GM10847 (cell line): ENCODE data around the gene PRAC1.

ENCODE experiments used
- POLR2A ChIP-seq: IDR thresholded peaks from 2 replicates; pipeline ENCODE4 v1.6.1; 2011; ENCODE audit not compliant: insufficient read length; ENCODE audit errors: extremely low read depth

Gene PRAC1

GRCh38 chr17:48722201-48722907, at the start of gene PRAC1:
Gene PRAC1, minus strand, starts transcription at chr17:48722518. Its CDS starts 126 bp downstream, at chr17:48722392.
- TF ChIP-seq POLR2A, result no peak

DNA sequence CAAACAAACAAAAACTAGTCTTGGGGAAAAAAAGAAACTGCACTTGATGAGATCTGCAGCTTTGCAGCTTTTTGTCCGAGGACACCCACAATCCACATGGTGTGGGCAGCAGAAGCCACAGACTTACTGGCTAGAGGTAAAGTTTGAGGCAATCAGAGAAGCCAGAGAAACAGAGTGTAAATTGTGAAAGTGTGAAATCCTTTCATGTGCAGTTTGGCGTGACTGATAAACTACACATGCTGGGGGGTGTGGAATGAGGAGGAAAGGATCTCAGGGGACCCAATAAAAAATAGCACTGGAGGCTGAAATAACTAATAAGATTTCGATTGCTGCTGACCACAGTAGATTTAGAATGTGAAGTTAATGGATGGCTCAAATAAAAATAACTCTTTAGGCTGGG, 48.6 kb upstream of the PRAC1 start:
- TF ChIP-seq POLR2A, result no peak

DNA sequence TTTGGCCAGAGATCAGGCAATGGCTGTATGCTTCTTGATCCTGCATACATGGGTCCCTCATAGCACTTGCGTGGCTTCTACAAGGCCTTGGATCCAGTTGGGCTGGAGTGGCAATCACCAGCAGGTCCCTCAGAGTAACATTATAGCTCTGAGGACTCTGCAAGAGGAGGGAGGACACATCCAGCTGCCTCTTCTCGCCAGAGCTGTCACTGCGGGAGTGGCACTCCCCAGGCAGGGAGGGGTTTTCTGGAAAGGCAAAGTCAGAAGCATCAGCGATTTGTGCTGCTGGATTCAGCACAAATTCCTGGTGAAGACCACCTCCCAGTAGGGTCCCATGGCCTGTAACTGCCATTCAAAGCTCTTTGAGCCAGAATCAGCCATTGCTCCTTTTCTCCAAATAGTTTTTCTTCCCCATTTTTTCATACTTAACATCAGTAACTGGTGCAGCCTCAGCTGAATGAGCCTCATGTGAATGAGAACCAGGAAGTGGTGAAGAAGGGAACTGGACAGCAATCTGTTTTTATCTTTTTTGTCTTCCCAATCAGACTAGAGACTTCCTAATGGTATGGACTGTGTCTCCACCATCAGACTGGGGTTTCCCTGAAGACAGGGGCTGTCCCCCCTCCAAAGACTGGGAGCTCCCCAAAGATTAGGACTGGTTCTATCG, 46.8 kb upstream of the PRAC1 start:
- TF ChIP-seq POLR2A, result no peak

DNA sequence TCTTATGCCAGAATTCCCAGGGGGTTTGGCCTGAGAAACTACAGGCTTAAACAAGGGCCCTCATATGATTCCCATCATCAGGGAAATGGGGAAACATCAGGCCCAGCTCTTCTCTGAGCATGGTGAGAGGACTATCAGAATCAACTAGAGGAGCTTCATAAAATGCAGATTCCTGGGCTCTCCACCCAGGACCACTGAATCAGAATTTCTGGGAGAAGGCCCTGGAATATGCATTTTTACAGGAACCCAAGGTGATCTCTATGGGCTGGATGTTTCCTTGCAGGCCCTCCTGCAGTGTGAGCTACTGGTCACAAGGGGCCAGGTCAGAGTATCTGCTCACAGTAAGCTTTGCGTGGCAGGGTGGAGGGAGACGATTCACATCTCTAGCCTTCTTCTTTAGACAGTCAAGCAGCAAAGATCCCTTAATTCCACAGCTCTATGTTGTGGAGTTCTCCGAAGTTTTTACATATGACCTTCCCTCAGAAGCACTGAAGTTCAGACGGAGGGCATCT, 45.0 kb upstream of the PRAC1 start:
- TF ChIP-seq POLR2A, result no peak

- no peak for TF ChIP-seq POLR2A
Observed at GRCh38 chr17:48761114-48761513, 38.8 kb upstream of the PRAC1 start.

DNA sequence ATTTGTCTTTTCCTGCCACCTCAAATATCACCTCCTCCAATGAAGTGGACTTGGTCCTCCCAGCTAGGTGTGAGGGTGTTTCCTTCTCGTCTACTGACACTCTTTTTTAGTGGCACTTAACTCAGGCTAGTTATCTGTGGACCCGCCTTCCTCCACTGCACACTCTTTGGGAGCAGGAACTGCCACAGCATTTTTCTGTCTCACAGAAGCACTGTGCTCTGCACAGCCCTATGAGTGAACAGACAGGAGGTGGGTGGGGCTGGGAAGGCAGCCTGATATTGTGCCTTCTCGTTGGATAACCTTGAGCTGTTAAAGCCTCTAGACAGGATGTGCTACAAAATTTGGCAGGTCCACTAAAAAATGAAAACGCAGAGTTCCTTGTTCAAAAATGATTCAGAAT, 38.1 kb upstream of the PRAC1 start:
- TF ChIP-seq POLR2A, result no peak

- no peak for TF ChIP-seq POLR2A
Observed at GRCh38 chr17:48759288-48759687, 37.0 kb upstream of the PRAC1 start.

GRCh38 chr17:48757524-48757961, 35.2 kb upstream of the PRAC1 start:
- TF ChIP-seq POLR2A, result no peak

GRCh38 chr17:48756830-48757251, 34.5 kb upstream of the PRAC1 start:
- no peak for TF ChIP-seq POLR2A

DNA sequence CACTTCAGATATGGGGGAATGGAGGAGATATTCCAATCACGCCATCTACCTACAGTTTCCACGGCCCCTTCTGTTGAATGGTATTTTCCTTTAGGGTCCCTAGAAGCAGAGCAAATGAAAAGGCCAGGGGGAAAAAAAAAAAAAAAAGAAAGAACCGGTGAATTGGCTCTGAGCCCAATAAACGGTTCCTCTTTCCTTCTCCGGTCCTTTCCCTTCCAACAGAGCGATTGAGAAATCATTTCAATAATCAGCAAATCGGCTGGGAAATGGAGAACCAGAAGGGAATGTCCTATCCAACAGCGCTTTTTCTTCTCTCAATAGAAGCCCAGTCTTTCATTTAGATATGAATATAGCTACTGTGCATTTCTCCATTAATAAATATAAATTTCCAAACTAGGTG, 33.0 kb upstream of the PRAC1 start:
- no peak for TF ChIP-seq POLR2A

DNA sequence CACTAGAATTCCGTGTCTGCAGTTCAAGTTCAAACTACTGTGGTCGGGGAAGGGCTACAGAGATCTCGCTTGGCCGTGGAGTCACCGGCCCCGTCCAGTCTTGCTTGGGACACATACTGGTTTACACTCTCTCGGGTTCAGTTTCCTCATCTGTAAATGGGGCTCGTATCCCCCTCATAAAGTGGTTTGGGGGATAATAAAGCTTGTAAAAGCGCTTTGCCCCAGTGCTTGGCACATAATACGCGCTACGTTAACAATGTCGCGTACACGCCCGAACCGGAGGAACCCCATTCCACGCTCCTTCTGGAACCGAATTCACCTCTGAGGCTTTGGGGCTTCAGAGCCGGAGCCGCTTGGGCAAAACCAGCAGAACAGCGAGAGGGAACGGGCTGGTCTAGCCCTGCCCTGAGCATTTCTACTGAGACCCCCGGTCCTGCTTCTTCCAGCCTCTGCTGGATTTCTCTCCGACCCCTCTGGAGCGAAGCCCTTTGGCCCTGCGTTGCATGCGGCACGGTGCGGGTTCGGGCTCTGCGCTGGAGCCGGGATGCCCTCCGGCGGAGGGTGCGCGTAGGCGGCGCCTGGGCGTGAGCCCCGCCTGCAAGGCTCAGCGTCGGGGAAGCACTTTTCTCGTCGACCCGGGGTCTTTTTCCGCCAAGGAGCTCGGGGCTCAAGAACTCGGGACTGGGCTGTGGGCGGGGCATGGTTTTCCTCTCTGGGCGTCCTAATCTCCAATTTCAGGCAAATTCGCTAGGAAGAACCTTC, 32.4 kb upstream of the PRAC1 start:
- no peak for TF ChIP-seq POLR2A

- no peak for TF ChIP-seq POLR2A
Observed at GRCh38 chr17:48753794-48754499, 31.6 kb upstream of the PRAC1 start.

GRCh38 chr17:48752399-48753288, 30.3 kb upstream of the PRAC1 start:
- TF ChIP-seq POLR2A, result no peak

- TF ChIP-seq POLR2A, result no peak
Observed at GRCh38 chr17:48751733-48752398, 29.5 kb upstream of the PRAC1 start.
